Measurements from ENCODE around the gene FMN1.

Gene FMN1

DNA sequence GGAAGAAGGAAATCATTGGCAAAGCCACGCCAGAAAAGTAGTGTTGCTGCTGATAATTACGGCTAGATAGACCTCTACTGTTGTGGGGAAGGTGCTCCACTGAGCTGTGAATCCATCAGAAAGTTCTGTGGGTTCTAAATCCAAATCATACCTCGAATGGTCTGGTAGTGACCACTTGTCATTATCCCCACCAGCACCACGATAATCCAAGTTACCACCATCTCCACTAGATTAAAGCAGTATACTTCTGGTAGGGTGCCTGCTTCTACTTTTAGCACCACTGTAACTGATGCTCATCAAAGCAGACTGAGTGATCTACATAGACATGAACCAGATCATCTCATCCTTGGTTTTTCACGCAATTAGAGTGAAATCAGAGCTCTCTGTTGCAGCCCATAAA, 185.5 kb downstream of the FMN1 start:
- TF ChIP-seq, protein P1, sequence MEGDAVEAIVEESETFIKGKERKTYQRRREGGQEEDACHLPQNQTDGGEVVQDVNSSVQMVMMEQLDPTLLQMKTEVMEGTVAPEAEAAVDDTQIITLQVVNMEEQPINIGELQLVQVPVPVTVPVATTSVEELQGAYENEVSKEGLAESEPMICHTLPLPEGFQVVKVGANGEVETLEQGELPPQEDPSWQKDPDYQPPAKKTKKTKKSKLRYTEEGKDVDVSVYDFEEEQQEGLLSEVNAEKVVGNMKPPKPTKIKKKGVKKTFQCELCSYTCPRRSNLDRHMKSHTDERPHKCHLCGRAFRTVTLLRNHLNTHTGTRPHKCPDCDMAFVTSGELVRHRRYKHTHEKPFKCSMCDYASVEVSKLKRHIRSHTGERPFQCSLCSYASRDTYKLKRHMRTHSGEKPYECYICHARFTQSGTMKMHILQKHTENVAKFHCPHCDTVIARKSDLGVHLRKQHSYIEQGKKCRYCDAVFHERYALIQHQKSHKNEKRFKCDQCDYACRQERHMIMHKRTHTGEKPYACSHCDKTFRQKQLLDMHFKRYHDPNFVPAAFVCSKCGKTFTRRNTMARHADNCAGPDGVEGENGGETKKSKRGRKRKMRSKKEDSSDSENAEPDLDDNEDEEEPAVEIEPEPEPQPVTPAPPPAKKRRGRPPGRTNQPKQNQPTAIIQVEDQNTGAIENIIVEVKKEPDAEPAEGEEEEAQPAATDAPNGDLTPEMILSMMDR (IDR thresholded peaks at IDR 0.05; ENCODE audit: control insufficient read depth, insufficient read depth, low read depth, low read length, missing control alignments): no peak
- DNase-seq (ENCODE audit: low read depth): no peak
- H3K4me3 ChIP-seq (ENCODE audit: control insufficient read depth, low read depth, low read length): no peak overlapping the region

DNA sequence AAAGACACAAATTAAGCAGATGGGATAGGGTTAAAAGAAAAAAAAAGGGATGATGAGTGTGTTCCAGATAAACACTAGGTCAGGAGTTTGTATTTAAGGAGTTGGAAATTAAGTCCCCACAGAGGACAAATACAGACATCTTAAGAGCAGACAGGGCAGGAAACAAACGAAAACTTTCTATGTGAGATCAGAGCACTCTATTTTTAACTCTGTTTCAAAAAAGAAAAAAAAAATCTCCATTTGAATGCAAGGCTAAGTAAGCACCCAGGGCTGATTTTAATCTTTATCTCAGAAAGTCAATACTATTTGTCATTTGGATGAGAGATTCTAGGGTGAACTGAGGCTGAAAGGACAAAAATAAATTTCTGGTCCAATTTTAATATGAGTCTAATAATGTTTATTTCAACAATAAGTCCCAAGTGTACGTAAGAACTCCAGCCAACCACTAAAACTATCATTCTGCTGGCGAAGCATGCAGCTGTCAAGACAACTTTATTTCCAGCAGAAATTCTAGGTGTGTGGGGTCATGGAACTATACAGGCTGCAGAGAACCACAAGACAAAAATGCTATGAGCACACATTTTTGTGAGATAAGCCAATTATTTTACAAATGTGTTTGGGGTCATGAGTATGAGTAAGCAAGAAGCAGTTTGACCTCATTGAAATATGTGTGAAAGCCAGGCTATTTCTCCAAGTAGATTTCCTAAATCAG, 186.1 kb downstream of the FMN1 start:
- no peak for DNase-seq (ENCODE audit: low read depth)
- no peak overlapping the region for H3K4me3 ChIP-seq (ENCODE audit: control insufficient read depth, low read depth, low read length)
- TF ChIP-seq, protein P1 (IDR thresholded peaks at IDR 0.05; ENCODE audit: control insufficient read depth, insufficient read depth, low read depth, low read length, missing control alignments): no peak

DNA sequence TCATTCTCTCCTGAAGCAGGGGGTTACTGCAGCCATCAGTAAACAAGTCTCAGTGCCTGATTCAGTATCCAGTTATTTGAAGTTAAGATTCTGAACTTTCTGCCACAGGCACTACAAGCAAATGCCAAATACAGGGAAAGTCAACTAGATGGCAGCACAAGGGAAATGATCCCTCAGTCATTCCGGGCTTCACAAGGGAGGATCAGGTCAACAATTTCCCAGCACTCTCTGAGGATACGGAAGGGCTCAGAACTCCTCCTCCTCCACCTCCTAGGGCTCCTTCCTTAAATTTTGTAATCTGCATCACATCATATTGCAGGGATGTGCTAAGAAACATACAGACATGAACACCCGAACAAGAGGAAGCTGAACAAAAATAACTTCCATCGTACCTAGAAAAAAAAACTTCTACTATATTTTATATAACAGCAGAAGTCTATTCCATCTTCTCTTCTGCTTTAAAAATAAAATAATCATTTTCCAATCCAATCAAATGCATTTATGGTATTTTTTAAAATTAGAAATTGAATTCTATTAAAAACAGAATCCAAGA, 187.1 kb downstream of the FMN1 start:
- no peak overlapping the region for H3K4me3 ChIP-seq (ENCODE audit: control insufficient read depth, low read depth, low read length)
- TF ChIP-seq, protein P1 (IDR thresholded peaks at IDR 0.05; ENCODE audit: control insufficient read depth, insufficient read depth, low read depth, low read length, missing control alignments): no peak
- no peak for DNase-seq (ENCODE audit: low read depth)

DNA sequence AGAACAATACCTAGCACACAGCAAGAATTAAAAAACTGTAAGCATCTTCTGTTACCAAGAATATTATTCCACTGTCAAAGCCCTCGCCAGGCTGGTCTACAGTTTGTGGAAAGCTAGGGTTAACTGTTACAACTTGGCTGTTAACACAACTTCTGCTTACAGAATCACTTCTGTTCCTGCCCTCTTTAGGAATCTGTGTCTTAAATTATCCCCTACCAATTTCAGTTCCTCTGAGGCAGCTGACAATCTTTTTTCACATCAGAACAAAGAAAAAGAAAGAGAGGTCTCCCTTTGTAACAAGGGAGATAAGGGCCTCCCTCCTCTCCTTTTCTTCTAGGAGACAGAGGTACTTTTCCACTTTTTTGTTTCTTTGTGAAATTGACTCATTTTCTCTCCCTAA, 188.9 kb downstream of the FMN1 start:
- H3K4me3 ChIP-seq (ENCODE audit: control insufficient read depth, low read depth, low read length): no peak overlapping the region
- DNase-seq (ENCODE audit: low read depth): no peak
- TF ChIP-seq, protein P1 (IDR thresholded peaks at IDR 0.05; ENCODE audit: control insufficient read depth, insufficient read depth, low read depth, low read length, missing control alignments): no peak

DNA sequence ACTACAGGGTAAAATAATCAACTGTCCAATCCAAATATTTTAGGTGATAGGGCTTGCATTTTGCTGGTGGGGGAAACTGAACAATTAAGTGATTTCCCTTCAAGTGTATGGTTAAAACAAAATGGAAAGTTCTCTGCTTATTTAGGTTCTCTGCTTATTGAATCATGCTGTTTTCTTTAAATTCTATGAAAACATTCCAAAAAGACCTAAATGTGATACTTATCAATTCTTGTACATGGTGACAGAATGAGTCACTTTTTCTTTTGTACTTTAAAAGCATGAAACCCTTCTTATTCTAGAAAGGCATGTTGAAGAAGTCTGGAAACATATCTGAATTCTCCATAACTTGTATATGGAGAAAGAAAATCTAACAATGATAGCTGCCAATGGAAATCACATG, 192.6 kb downstream of the FMN1 start:
- no peak overlapping the region for H3K4me3 ChIP-seq (ENCODE audit: control insufficient read depth, low read depth, low read length)
- TF ChIP-seq, protein P1 (IDR thresholded peaks at IDR 0.05; ENCODE audit: control insufficient read depth, insufficient read depth, low read depth, low read length, missing control alignments): no peak
- DNase-seq (ENCODE audit: low read depth): no peak

DNA sequence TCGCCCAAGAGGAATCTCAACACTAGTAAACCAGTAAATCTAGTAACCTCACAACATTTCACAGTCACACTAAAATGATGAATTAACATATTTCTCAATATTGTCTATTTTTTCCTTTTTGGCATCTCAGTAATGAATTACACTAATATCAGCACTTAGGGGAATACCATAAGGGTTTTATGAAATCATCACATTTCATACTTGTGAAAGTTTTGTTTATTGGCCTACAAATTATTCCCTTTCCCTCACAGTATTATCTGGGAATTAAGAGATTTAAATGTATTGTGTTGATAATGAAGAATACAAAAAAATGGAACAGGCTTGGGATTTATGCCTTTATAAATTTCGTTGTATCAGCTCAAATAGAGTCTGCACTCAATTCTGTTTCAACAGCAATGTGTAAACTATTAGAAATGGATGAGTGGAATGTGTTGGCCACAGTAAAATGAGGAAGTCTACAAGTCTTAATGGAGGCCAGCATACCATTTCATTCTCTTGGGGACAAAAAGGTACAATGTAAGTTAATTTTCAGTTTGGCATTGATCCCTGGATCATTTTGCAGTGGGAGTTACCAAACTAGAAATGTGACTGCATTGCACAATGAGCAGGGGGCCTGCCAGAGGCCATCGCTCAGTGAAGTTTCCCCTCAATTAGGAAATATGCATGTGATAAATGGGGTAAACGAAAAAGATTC, 195.4 kb downstream of the FMN1 start:
- TF ChIP-seq, protein P1 (IDR thresholded peaks at IDR 0.05; ENCODE audit: control insufficient read depth, insufficient read depth, low read depth, low read length, missing control alignments): no peak
- no peak overlapping the region for H3K4me3 ChIP-seq (ENCODE audit: control insufficient read depth, low read depth, low read length)
- no peak for DNase-seq (ENCODE audit: low read depth)

Data from AG09309 (cell line).